ENCODE data around the gene KIRREL3.
A peak's percentile ranks its signal among the peaks of the same experiment; 100 is the strongest.

KIRREL3 gene

GRCh38 chr11:126573325-126573978 is 427.1 kb downstream of the KIRREL3 start:
- no peak overlapping the region for H3K4me3 ChIP-seq (ENCODE audit: low read length)
- no peak for DNase-seq (ENCODE audit: low read depth)
- TF ChIP-seq, protein P1, sequence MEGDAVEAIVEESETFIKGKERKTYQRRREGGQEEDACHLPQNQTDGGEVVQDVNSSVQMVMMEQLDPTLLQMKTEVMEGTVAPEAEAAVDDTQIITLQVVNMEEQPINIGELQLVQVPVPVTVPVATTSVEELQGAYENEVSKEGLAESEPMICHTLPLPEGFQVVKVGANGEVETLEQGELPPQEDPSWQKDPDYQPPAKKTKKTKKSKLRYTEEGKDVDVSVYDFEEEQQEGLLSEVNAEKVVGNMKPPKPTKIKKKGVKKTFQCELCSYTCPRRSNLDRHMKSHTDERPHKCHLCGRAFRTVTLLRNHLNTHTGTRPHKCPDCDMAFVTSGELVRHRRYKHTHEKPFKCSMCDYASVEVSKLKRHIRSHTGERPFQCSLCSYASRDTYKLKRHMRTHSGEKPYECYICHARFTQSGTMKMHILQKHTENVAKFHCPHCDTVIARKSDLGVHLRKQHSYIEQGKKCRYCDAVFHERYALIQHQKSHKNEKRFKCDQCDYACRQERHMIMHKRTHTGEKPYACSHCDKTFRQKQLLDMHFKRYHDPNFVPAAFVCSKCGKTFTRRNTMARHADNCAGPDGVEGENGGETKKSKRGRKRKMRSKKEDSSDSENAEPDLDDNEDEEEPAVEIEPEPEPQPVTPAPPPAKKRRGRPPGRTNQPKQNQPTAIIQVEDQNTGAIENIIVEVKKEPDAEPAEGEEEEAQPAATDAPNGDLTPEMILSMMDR (IDR thresholded peaks at IDR 0.05; ENCODE audit: insufficient read depth, low read depth, low read length, missing control alignments): no peak

GRCh38 chr11:126570489-126570888 is 430.1 kb downstream of the KIRREL3 start:
- DNase-seq (ENCODE audit: low read depth): no peak
- TF ChIP-seq, protein P1 (IDR thresholded peaks at IDR 0.05; ENCODE audit: insufficient read depth, low read depth, low read length, missing control alignments): no peak
- H3K4me3 ChIP-seq (ENCODE audit: low read length): no peak overlapping the region

DNA sequence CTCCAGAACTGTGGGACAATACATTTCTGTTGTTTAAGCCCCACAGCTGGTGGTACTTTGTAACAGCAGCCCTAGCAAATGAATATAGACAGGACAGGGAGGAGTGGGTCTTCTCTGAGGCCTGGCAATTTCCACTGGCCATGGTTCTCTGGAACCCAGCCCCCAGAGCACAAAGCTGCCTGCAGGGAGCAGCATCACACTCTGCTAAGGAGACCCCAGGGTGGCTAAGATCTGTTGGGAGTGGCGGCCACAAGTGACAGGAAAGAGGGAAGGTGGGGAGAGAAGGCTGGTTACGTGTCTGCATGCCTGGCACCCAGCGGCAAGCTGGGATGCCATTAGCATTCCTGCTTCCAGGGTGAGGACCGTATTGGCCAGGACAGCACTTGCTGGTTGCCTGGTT is 433.2 kb downstream of the KIRREL3 start:
- H3K4me3 ChIP-seq (ENCODE audit: low read length): no peak overlapping the region
- TF ChIP-seq, protein P1 (IDR thresholded peaks at IDR 0.05; ENCODE audit: insufficient read depth, low read depth, low read length, missing control alignments): no peak
- DNase-seq (ENCODE audit: low read depth): no peak

- no peak overlapping the region for H3K4me3 ChIP-seq (ENCODE audit: low read length)
- TF ChIP-seq, protein P1 (IDR thresholded peaks at IDR 0.05; ENCODE audit: insufficient read depth, low read depth, low read length, missing control alignments): no peak
- DNase-seq (ENCODE audit: low read depth): no peak
Measured at GRCh38 chr11:126564566-126564965, 436.0 kb downstream of the KIRREL3 start.

DNA sequence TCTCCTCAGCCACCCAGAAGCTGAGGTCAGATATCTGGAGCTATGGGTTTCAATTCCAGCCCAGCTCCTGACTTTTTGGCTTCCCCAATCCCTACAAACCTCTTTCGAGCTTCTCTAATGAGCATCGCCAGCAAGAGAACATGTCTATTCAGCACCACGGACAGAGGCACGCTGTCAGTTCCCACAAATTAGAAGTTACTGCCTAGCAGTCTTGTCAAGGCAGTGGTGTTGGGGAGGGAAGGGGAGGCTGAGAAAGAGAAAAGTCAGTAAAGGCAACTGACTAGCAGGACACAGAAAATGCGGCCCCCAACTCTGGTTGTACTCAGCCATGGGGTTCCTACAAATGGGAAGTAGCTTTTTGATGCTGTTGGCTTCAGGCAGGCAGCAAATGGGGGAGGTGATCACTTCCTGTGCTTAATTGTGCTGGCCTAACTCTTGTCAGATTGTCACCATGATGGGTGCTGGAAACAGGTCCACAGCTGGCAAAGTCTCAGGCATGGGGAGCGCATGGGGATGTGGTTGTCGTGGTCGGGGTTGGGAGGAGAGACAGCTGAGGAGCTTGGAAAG is 439.2 kb downstream of the KIRREL3 start:
- TF ChIP-seq, protein P1 (IDR thresholded peaks at IDR 0.05; ENCODE audit: insufficient read depth, low read depth, low read length, missing control alignments): no peak
- DNase-seq (ENCODE audit: low read depth): peak; percentile 73
- no peak overlapping the region for H3K4me3 ChIP-seq (ENCODE audit: low read length)

- TF ChIP-seq, protein P1 (IDR thresholded peaks at IDR 0.05; ENCODE audit: insufficient read depth, low read depth, low read length, missing control alignments): no peak
- no peak overlapping the region for H3K4me3 ChIP-seq (ENCODE audit: low read length)
- DNase-seq (ENCODE audit: low read depth): no peak
Measured at GRCh38 chr11:126560221-126560620, 440.3 kb downstream of the KIRREL3 start.

All from epithelial cell of esophagus (primary cell).